ENCODE results near the gene FAM81A.

DNA sequence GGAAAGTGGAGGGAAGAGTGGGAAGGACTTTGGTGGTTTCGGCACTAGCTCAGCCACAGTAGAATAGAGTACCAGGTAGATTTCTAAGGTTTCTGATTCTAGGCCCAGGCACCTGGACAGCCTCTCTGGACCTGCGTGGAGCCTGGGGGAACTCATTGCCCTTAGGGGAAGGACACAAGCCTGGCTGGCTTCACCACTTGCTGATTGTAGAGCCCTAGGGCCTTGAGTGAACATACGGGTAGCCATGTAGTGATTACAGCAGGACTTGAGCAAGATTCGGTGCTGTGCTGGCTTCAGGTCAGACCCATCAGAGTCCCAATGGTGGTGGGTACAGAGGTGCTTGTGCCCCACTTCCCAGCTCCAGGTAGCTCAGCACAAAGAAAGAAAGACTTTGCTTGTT is 47.0 kb downstream of the FAM81A start:
- TF ChIP-seq, protein P1, sequence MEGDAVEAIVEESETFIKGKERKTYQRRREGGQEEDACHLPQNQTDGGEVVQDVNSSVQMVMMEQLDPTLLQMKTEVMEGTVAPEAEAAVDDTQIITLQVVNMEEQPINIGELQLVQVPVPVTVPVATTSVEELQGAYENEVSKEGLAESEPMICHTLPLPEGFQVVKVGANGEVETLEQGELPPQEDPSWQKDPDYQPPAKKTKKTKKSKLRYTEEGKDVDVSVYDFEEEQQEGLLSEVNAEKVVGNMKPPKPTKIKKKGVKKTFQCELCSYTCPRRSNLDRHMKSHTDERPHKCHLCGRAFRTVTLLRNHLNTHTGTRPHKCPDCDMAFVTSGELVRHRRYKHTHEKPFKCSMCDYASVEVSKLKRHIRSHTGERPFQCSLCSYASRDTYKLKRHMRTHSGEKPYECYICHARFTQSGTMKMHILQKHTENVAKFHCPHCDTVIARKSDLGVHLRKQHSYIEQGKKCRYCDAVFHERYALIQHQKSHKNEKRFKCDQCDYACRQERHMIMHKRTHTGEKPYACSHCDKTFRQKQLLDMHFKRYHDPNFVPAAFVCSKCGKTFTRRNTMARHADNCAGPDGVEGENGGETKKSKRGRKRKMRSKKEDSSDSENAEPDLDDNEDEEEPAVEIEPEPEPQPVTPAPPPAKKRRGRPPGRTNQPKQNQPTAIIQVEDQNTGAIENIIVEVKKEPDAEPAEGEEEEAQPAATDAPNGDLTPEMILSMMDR (IDR thresholded peaks at IDR 0.05) = no peak
- TF ChIP-seq POLR2A (IDR thresholded peaks at IDR 0.05) = no peak
